Neural cell (in vitro differentiated cells): ENCODE data around the gene CERS5.

ENCODE experiments used
- CTCF ChIP-seq: fragments of 450-650 bp; IDR thresholded peaks from 2 replicates; pipeline ENCODE4 v1.5.1; 2014; ENCODE audit warnings: antibody characterized with exemption, mild to moderate bottlenecking, moderate library complexity; ENCODE audit not compliant: poor library complexity, severe bottlenecking
- EP300 ChIP-seq: fragments of 450-650 bp; conservative IDR thresholded peaks from 2 replicates; pipeline ENCODE4 v1.6.1; 2014; ENCODE audit warnings: antibody characterized with exemption, mild to moderate bottlenecking, moderate library complexity; ENCODE audit not compliant: poor library complexity, severe bottlenecking
- EZH2 ChIP-seq: fragments of 200-600, 300-800 bp; shearing (Covaris generic), sonication (generic); IDR thresholded peaks from 2 replicates; pipeline ENCODE4 v1.6.1; 2014; ENCODE audit warnings: antibody characterized with exemption, low read length, borderline replicate concordance, mild to moderate bottlenecking; ENCODE audit not compliant: insufficient read depth, poor library complexity, severe bottlenecking
- MXI1 ChIP-seq: fragments of 450-650 bp; conservative IDR thresholded peaks from 2 replicates; pipeline ENCODE4 v1.6.1; 2014; ENCODE audit warnings: antibody characterized with exemption, mild to moderate bottlenecking; ENCODE audit not compliant: poor library complexity, severe bottlenecking
- POLR2AphosphoS5 ChIP-seq: IDR thresholded peaks from 2 replicates; pipeline ENCODE4 v1.6.1; 2012
- RAD21 ChIP-seq: fragments of 450-650 bp; conservative IDR thresholded peaks from 2 replicates; pipeline ENCODE4 v1.6.1; 2014; ENCODE audit warnings: antibody characterized with exemption, mild to moderate bottlenecking, moderate library complexity
- SMC3 ChIP-seq: fragments of 450-650 bp; conservative IDR thresholded peaks from 2 replicates; pipeline ENCODE4 v1.6.1; 2014; ENCODE audit warnings: antibody characterized with exemption, mild to moderate bottlenecking, moderate library complexity; ENCODE audit not compliant: poor library complexity
- TAF1 ChIP-seq: IDR thresholded peaks from 2 replicates; pipeline ENCODE4 v1.6.1; 2012; ENCODE audit warnings: low read depth
- TF ChIP-seq, protein P1 (sequence below): IDR thresholded peaks from 2 replicates; pipeline ENCODE4 v1.6.1; 2012; ENCODE audit warnings: borderline replicate concordance

DNA sequence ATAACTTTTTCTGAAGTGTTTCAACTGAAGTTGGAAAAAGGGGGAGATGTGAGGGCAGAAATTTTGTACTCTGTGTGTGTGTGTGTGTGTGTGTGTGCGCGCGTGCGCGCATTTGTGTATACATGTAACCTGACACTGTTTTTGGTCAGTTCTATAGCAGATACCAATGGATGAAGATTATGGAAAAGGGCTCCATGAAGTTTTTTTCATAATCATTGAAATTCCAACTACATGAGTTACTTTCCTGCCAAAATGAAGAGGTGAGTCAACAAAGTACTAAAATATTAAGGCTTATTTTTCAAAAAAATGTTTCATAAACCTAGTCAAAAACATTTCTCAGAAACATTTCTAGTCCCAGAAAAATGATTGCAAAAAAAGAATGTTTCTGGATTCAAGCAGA lies 25.7 kb upstream of the CERS5 start:
- TF ChIP-seq CTCF (no peak), EP300 (no peak), EZH2 (no peak), TAF1 (no peak), MXI1 (no peak), POLR2AphosphoS5 (no peak), SMC3 (no peak), RAD21 (no peak)
- TF ChIP-seq, protein P1, sequence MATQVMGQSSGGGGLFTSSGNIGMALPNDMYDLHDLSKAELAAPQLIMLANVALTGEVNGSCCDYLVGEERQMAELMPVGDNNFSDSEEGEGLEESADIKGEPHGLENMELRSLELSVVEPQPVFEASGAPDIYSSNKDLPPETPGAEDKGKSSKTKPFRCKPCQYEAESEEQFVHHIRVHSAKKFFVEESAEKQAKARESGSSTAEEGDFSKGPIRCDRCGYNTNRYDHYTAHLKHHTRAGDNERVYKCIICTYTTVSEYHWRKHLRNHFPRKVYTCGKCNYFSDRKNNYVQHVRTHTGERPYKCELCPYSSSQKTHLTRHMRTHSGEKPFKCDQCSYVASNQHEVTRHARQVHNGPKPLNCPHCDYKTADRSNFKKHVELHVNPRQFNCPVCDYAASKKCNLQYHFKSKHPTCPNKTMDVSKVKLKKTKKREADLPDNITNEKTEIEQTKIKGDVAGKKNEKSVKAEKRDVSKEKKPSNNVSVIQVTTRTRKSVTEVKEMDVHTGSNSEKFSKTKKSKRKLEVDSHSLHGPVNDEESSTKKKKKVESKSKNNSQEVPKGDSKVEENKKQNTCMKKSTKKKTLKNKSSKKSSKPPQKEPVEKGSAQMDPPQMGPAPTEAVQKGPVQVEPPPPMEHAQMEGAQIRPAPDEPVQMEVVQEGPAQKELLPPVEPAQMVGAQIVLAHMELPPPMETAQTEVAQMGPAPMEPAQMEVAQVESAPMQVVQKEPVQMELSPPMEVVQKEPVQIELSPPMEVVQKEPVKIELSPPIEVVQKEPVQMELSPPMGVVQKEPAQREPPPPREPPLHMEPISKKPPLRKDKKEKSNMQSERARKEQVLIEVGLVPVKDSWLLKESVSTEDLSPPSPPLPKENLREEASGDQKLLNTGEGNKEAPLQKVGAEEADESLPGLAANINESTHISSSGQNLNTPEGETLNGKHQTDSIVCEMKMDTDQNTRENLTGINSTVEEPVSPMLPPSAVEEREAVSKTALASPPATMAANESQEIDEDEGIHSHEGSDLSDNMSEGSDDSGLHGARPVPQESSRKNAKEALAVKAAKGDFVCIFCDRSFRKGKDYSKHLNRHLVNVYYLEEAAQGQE: no peak
